Measurements from ENCODE around the gene PARN. TPM values are rescaled to one million over a fixed set of nuclear protein-coding genes. Genes with fewer than 3 reads are reported as not detected.

Gene PARN
- total RNA-seq, 1 experiment from 2014 or later, result 37.7 TPM

DNA sequence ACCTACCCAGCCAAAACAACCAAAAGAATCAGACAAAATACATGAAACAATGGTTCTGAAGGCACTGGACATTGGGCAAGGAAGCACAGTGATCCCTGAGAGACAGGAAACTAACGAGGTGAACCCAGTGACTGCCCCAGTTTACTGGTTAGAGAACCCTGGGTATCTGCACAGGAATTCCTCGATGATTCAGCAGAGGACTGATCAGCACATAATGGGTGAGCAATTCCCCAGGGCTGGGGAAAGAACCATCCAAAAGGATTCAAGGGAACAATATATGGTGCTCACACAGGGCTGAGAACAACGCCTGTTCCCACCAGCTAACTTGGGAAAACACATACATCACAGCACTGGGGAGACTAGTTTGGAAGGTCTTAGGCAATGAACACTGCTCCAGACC lies 167.2 kb downstream of the PARN start (continued):
- TF ChIP-seq ZNF317 (CRISPR knock-in tag; IDR thresholded peaks at IDR 0.05; ENCODE audit: borderline replicate concordance, low read depth) (no peak), JAZF1 (CRISPR knock-in tag; IDR thresholded peaks at IDR 0.05) (no peak), RELA (CRISPR knock-in tag; IDR thresholded peaks at IDR 0.05; ENCODE audit: borderline replicate concordance) (no peak)

DNA sequence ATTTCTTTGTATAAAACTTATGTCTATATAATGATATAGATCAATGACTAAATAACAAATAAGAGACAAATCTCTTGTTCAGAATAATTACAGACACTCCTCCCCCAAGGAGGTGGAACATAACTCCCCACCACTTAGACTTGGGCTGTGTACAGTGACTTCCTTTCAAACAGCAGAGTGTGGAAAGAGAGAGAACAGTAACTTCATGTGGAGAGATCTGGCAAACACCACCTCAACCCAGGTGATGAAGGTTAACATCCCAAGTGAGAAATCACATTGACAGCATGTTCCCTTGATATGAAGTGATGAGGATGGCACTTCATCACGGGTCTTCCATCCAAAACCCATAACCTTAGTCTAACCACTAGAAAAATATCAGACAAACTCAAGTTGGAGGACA lies 169.3 kb downstream of the PARN start:
- POLR2A ChIA-PET, result no interaction called here
- DNase-seq (ENCODE audit: low spot score), result no peak

DNA sequence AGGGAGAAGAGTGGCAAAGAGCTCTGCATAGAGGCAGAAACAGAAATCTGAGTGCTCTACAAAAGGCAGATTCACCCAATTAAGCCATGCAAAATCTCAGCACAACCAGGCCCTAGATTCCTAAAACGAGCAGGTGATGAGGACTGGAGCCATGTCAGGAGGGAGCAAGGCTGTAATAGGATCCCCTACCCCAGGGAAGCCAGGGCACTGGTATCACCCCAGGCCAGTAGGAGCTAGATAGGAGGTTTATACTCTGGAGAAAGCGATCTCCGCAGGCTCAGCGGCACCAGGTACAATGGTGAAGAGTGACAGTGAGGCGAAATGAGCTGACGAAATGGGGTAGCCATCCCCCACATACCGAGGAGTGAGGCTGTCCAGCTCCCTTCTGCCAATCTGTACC lies 171.5 kb downstream of the PARN start:
- Mint-ChIP-seq H3K27me3 (ENCODE audit: low read depth) (no peaks in the 10 kb centered on the region), H3K27ac (peak overlapping the region; percentile 92), H3K36me3 (peaks cover 6% of the 10 kb centered on the region), H3K4me1 (peaks cover 18% of the 10 kb centered on the region), H3K4me3 (peak overlapping the region; percentile 37; the same call in 1 of the 2 replicates), H3K9me3 (peaks cover 3% of the 10 kb centered on the region; the same call in 1 of the 2 replicates)
- no peak for TF ChIP-seq ATF6 (CRISPR knock-in tag; IDR thresholded peaks at IDR 0.05)
- DNase-seq (ENCODE audit: low spot score), result peak; percentile 51
- POLR2A ChIA-PET, result no interaction called here
- ATAC-seq, result peak; percentile 100
- CTCF ChIA-PET, result interaction anchor here (0.8 to 1.2 kb wide), 3 partner anchors 29 to 539 kb away, joined by 3 to 9 read pairs (median 3); partner anchors contain the start of gene ERCC4

More for the DNA sequence above, 169.3 kb downstream of the PARN start:
- CTCF ChIA-PET, result no interaction called here
- Mint-ChIP-seq H3K4me3 (no peak overlapping the region), H3K4me1 (peaks cover 18% of the 10 kb centered on the region), H3K9me3 (peaks cover 10% of the 10 kb centered on the region), H3K27me3 (ENCODE audit: low read depth) (no peaks in the 10 kb centered on the region), H3K36me3 (peaks cover 13% of the 10 kb centered on the region), H3K27ac (no peak overlapping the region)
- TF ChIP-seq ZNF138 (CRISPR knock-in tag; conservative IDR thresholded peaks at IDR 0.05) (no peak), SP1 (CRISPR knock-in tag; conservative IDR thresholded peaks at IDR 0.05) (no peak), GTF2I (CRISPR knock-in tag; conservative IDR thresholded peaks at IDR 0.05) (no peak), NFATC4 (CRISPR knock-in tag; IDR thresholded peaks at IDR 0.05) (no peak), TCF7 (CRISPR knock-in tag; IDR thresholded peaks at IDR 0.05; ENCODE audit: low read depth) (no peak), ZNF219 (CRISPR knock-in tag; IDR thresholded peaks at IDR 0.05; ENCODE audit: borderline replicate concordance) (no peak), JUN (CRISPR knock-in tag; IDR thresholded peaks at IDR 0.05) (no peak)
- ATAC-seq, result no peak

DNA sequence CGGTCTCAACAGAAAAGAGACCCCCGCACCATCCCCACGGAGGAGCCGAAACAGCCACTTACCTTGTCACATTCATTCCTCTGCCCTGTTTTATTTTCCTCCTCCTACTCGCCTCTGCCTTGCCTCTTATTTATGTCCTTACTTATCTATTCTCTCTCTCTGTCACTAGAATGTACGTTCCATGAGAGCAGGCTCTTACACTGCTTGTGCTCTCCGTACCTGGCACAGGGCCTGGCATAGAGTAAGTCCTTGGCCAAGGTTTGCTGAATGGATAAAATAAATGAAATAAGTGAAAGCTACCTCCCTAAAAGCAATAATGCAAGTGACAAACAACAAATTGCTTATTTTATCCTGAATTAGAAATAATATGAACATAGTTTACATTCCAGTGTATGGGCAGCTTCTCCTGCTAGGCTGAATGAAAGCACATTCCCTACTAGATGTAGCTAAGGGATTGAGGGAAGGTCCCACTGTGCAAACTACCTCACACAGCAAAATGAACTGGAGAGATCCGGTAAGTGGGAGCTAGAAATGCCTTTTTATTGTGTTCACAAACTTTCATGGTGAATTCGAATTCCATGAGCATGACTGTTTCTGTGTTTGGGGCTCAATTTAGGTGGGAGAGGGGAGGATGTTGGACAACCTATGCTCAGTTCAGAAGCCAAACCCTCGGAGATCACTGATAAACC lies 173.1 kb downstream of the PARN start:
- DNase-seq (ENCODE audit: low spot score) (no peak), ATAC-seq (no peak)
- Mint-ChIP-seq H3K4me1 (peaks cover 11% of the 10 kb centered on the region), H3K27ac (peak overlapping the region; percentile 24; the same call in 1 of the 2 replicates), H3K4me3 (no peak overlapping the region), H3K27me3 (ENCODE audit: low read depth) (no peaks in the 10 kb centered on the region), H3K9me3 (no peaks in the 10 kb centered on the region), H3K36me3 (0 out of 2 replicates have a peak, but pooled peaks cover 3% of the 10 kb centered on the region)
- CTCF ChIA-PET, result interaction anchor here (0.6 kb wide), 1 partner anchor 127 kb away, joined by 3 read pairs; no protein-coding TSS in a partner anchor
- POLR2A ChIA-PET, result no interaction called here
- TF ChIP-seq GRHL2 (CRISPR knock-in tag; IDR thresholded peaks at IDR 0.05; ENCODE audit: insufficient replicate concordance, severe bottlenecking), result no peak
- no peak for TF ChIP-seq KAT7 (CRISPR knock-in tag; IDR thresholded peaks at IDR 0.05; ENCODE audit: borderline replicate concordance)
- TF ChIP-seq, protein P1, sequence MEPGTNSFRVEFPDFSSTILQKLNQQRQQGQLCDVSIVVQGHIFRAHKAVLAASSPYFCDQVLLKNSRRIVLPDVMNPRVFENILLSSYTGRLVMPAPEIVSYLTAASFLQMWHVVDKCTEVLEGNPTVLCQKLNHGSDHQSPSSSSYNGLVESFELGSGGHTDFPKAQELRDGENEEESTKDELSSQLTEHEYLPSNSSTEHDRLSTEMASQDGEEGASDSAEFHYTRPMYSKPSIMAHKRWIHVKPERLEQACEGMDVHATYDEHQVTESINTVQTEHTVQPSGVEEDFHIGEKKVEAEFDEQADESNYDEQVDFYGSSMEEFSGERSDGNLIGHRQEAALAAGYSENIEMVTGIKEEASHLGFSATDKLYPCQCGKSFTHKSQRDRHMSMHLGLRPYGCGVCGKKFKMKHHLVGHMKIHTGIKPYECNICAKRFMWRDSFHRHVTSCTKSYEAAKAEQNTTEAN (CRISPR knock-in tag; IDR thresholded peaks at IDR 0.05), result no peak
- TF ChIP-seq ZNF121 (CRISPR knock-in tag; IDR thresholded peaks at IDR 0.05), result no peak
- TF ChIP-seq CREM (CRISPR knock-in tag; IDR thresholded peaks at IDR 0.05), result no peak
- TF ChIP-seq NR2C2 (CRISPR knock-in tag; IDR thresholded peaks at IDR 0.05), result no peak
- no peak for TF ChIP-seq CBFB (CRISPR knock-in tag; IDR thresholded peaks at IDR 0.05; ENCODE audit: low read depth)
- no peak for TF ChIP-seq ESRRA (CRISPR knock-in tag; IDR thresholded peaks at IDR 0.05; ENCODE audit: borderline replicate concordance)
- TF ChIP-seq, protein P2, sequence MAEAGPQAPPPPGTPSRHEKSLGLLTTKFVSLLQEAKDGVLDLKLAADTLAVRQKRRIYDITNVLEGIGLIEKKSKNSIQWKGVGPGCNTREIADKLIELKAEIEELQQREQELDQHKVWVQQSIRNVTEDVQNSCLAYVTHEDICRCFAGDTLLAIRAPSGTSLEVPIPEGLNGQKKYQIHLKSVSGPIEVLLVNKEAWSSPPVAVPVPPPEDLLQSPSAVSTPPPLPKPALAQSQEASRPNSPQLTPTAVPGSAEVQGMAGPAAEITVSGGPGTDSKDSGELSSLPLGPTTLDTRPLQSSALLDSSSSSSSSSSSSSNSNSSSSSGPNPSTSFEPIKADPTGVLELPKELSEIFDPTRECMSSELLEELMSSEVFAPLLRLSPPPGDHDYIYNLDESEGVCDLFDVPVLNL (CRISPR knock-in tag; IDR thresholded peaks at IDR 0.05; ENCODE audit: borderline replicate concordance, low read depth), result no peak
- TF ChIP-seq MXD4 (CRISPR knock-in tag; IDR thresholded peaks at IDR 0.05; ENCODE audit: borderline replicate concordance), result no peak
- no peak for TF ChIP-seq GABPB1 (CRISPR knock-in tag; IDR thresholded peaks at IDR 0.05)
- no peak for TF ChIP-seq ZNF416 (CRISPR knock-in tag; IDR thresholded peaks at IDR 0.05)
- no peak for TF ChIP-seq TEAD1 (CRISPR knock-in tag; IDR thresholded peaks at IDR 0.05)
- TF ChIP-seq, protein P3, sequence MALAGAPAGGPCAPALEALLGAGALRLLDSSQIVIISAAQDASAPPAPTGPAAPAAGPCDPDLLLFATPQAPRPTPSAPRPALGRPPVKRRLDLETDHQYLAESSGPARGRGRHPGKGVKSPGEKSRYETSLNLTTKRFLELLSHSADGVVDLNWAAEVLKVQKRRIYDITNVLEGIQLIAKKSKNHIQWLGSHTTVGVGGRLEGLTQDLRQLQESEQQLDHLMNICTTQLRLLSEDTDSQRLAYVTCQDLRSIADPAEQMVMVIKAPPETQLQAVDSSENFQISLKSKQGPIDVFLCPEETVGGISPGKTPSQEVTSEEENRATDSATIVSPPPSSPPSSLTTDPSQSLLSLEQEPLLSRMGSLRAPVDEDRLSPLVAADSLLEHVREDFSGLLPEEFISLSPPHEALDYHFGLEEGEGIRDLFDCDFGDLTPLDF (CRISPR knock-in tag; IDR thresholded peaks at IDR 0.05), result no peak
- TF ChIP-seq TEAD4 (CRISPR knock-in tag; IDR thresholded peaks at IDR 0.05), result no peak

Data from WTC11 (cell line).